OCI-LY1 (cell line): ENCODE measurements around the gene CEP250.

Source experiments
- H2AFZ ChIP-seq: fragments of 200-600 bp; sonication (generic), shearing (Covaris generic); 2 replicates; pipeline ENCODE4 v1.6.0; 2014; ENCODE audit warnings: antibody characterized with exemption, mild to moderate bottlenecking, low read length
- H3F3A ChIP-seq: fragments of 200-600 bp; sonication (generic), shearing (Covaris generic); 2 replicates; pipeline ENCODE4 v1.6.0; 2014; ENCODE audit warnings: mild to moderate bottlenecking, antibody characterized with exemption, low read length, moderate library complexity; ENCODE audit not compliant: insufficient read depth
- H3K27ac ChIP-seq: fragments of 200-600 bp; sonication (generic); 2 replicates; pipeline ENCODE4 v1.5.1; 2014; ENCODE audit warnings: low read length, mixed run types, mild to moderate bottlenecking, low read depth; ENCODE audit not compliant: poor library complexity, severe bottlenecking
- H3K27me3 ChIP-seq: fragments of 200-600 bp; sonication (generic); 2 replicates; pipeline ENCODE4 v1.6.0; 2014; ENCODE audit warnings: antibody characterized with exemption, mild to moderate bottlenecking, low read length, moderate library complexity; ENCODE audit not compliant: insufficient read depth
- H3K36me3 ChIP-seq: fragments of 200-600 bp; sonication (generic); 2 replicates; pipeline ENCODE4 v1.6.1; 2014; ENCODE audit warnings: mild to moderate bottlenecking, antibody characterized with exemption, low read length, moderate library complexity, mixed read lengths; ENCODE audit not compliant: insufficient read depth
- H3K4me1 ChIP-seq: fragments of 200-600 bp; sonication (generic); 2 replicates; pipeline ENCODE4 v1.5.1; 2014; ENCODE audit warnings: mild to moderate bottlenecking, low read length, moderate library complexity; ENCODE audit not compliant: insufficient read depth, severe bottlenecking
- H3K4me2 ChIP-seq: fragments of 200-600 bp; sonication (generic), shearing (Covaris generic); 2 replicates; pipeline ENCODE4 v1.6.1; 2014; ENCODE audit warnings: low read length
- H3K4me3 ChIP-seq: fragments of 200-600 bp; sonication (generic); 2 replicates; pipeline ENCODE4 v1.5.1; 2014; ENCODE audit warnings: low read length, low read depth, mild to moderate bottlenecking, mixed read lengths; ENCODE audit not compliant: poor library complexity, severe bottlenecking
- H3K79me2 ChIP-seq: fragments of 200-600 bp; shearing (Covaris generic); 2 replicates; pipeline ENCODE4 v1.6.1; 2016; ENCODE audit warnings: mixed run types, low read length, mixed read lengths; ENCODE audit not compliant: insufficient read depth
- H3K9ac ChIP-seq: fragments of 200-600 bp; sonication (generic), shearing (Covaris generic); 2 replicates; pipeline ENCODE4 v1.6.1; 2014; ENCODE audit warnings: mild to moderate bottlenecking, low read length, mixed read lengths
- H3K9me2 ChIP-seq: fragments of 200-600 bp; sonication (generic), shearing (Covaris generic); 2 replicates; pipeline ENCODE4 v1.6.1; 2014; ENCODE audit warnings: low read depth, mild to moderate bottlenecking, low read length, mixed read lengths
- H3K9me3 ChIP-seq: fragments of 200-600 bp; shearing (Covaris generic); 2 replicates; pipeline ENCODE4 v1.6.1; 2014; ENCODE audit warnings: low read length, mixed read lengths
- H4K20me1 ChIP-seq: fragments of 200-600 bp; sonication (generic), shearing (Covaris generic); 2 replicates; pipeline ENCODE4 v1.6.0; 2016; ENCODE audit warnings: mild to moderate bottlenecking, low read length; ENCODE audit not compliant: insufficient read depth
- CTCF ChIP-seq: fragments of 200-600 bp; sonication (generic), shearing (Covaris generic); IDR thresholded peaks from 2 replicates; pipeline ENCODE4 v1.5.1; 2017; ENCODE audit warnings: mild to moderate bottlenecking, antibody characterized with exemption, low read length, moderate library complexity, mixed read lengths
- EZH2 ChIP-seq: fragments of 200-600 bp; sonication (generic), shearing (Covaris generic); IDR thresholded peaks from 2 replicates; pipeline ENCODE4 v1.8.0; 2017; ENCODE audit warnings: borderline replicate concordance, mixed run types, mild to moderate bottlenecking, antibody characterized with exemption, low read length, moderate library complexity, mixed read lengths

The CEP250 gene

GRCh38 chr20:35431621-35432429 is 23.6 kb upstream of the CEP250 start:
- no peak for TF ChIP-seq EZH2
- no peaks in the 10 kb centered on the region; the same call in 1 of the 2 replicates for H3K27me3 ChIP-seq
- no peak overlapping the region for H2AFZ ChIP-seq

GRCh38 chr20:35432430-35432735 is 23.0 kb upstream of the CEP250 start:
- no peaks in the 10 kb centered on the region for H4K20me1 ChIP-seq
- H3K9me2 ChIP-seq, result no peaks in the 10 kb centered on the region
- no peak overlapping the region for H3K9ac ChIP-seq
- H3F3A ChIP-seq, result no peaks in the 10 kb centered on the region
- H3K4me2 ChIP-seq, result no peak overlapping the region
- H3K4me1 ChIP-seq, result no peaks in the 10 kb centered on the region
- TF ChIP-seq CTCF, result no peak
- no peak for TF ChIP-seq EZH2
- no peak overlapping the region for H3K27ac ChIP-seq
- H3K79me2 ChIP-seq, result no peaks in the 10 kb centered on the region
- H3K9me3 ChIP-seq, result no peaks in the 10 kb centered on the region
- H3K27me3 ChIP-seq, result no peaks in the 10 kb centered on the region; the same call in 1 of the 2 replicates
- H2AFZ ChIP-seq, result no peak overlapping the region
- H3K4me3 ChIP-seq, result no peak overlapping the region
- no peaks in the 10 kb centered on the region for H3K36me3 ChIP-seq

More at GRCh38 chr20:35431621-35432429, 23.6 kb upstream of the CEP250 start:
- Histone ChIP-seq H3K36me3 (no peaks in the 10 kb centered on the region), H3K4me3 (no peak overlapping the region), H3K79me2 (no peaks in the 10 kb centered on the region), H3K4me2 (no peak overlapping the region), H3K27ac (no peak overlapping the region), H3F3A (no peaks in the 10 kb centered on the region), H4K20me1 (no peaks in the 10 kb centered on the region), H3K9me2 (no peaks in the 10 kb centered on the region), H3K9me3 (no peaks in the 10 kb centered on the region), H3K4me1 (no peaks in the 10 kb centered on the region), H3K9ac (no peak overlapping the region)

GRCh38 chr20:35433337-35433736 is 22.1 kb upstream of the CEP250 start:
- no peak overlapping the region for H2AFZ ChIP-seq
- H3K27me3 ChIP-seq, result no peaks in the 10 kb centered on the region; the same call in 1 of the 2 replicates
- H3K36me3 ChIP-seq, result no peaks in the 10 kb centered on the region
- H3F3A ChIP-seq, result no peaks in the 10 kb centered on the region
- H3K9me3 ChIP-seq, result no peaks in the 10 kb centered on the region
- no peak overlapping the region for H3K4me2 ChIP-seq
- H4K20me1 ChIP-seq, result no peaks in the 10 kb centered on the region
- H3K9ac ChIP-seq, result no peak overlapping the region
- TF ChIP-seq EZH2, result no peak
- no peak for TF ChIP-seq CTCF
- H3K79me2 ChIP-seq, result no peaks in the 10 kb centered on the region
- no peak overlapping the region for H3K4me3 ChIP-seq
- no peak overlapping the region for H3K27ac ChIP-seq
- H3K4me1 ChIP-seq, result no peaks in the 10 kb centered on the region
- no peaks in the 10 kb centered on the region for H3K9me2 ChIP-seq
